Suprapubic skin (tissue), 4 donors: ENCODE data around the gene KCNK6. TPM values are rescaled to one million over a fixed set of nuclear protein-coding genes. Genes with fewer than 3 reads are reported as not detected.

Experiments
- DNase-seq, 2 donors: peaks; one replicate each; pipeline ENCODE4 v3.0.0-alpha.2; 2019; ENCODE audit warnings: low spot score in 2 of 2
- H3K27ac ChIP-seq: fragments of 200-600 bp; sonication (generic); one replicate; pipeline ENCODE4 v1.5.1; 2019
- H3K27me3 ChIP-seq: fragments of 200-600 bp; sonication (generic); one replicate; pipeline ENCODE4 v1.5.1; 2019
- H3K36me3 ChIP-seq: fragments of 200-600 bp; sonication (generic); one replicate; pipeline ENCODE4 v1.5.1; 2019
- H3K4me1 ChIP-seq: fragments of 200-600 bp; sonication (generic); one replicate; pipeline ENCODE4 v1.5.1; 2019
- H3K4me3 ChIP-seq: fragments of 200-600 bp; sonication (generic); one replicate; pipeline ENCODE4 v1.5.1; 2019; ENCODE audit warnings: mild to moderate bottlenecking
- H3K9me3 ChIP-seq: fragments of 200-600 bp; sonication (generic); one replicate; pipeline ENCODE4 v1.5.1; 2019
- CTCF ChIP-seq, 2 donors: fragments of 200-600 bp in 1 of 2; fragments of 450-650 bp in 1 of 2; sonication (generic) in 1 of 2; IDR thresholded peaks; one replicate each; pipeline ENCODE4 v1.5.1; 2016 to 2019; ENCODE audit warnings: antibody characterized with exemption in 2 of 2, mild to moderate bottlenecking in 1 of 2, moderate library complexity in 1 of 2
- EP300 ChIP-seq: sonication (generic); formaldehyde crosslinking; IDR thresholded peaks from one replicate; pipeline ENCODE4 v1.6.1; 2017; ENCODE audit warnings: antibody characterized with exemption
- POLR2A ChIP-seq, 2 donors: fragments of 450-650 bp; IDR thresholded peaks; one replicate each; pipeline ENCODE4 v1.6.1; 2017; ENCODE audit warnings: antibody characterized with exemption in 2 of 2, mild to moderate bottlenecking in 2 of 2, moderate library complexity in 2 of 2
- POLR2AphosphoS5 ChIP-seq, 3 donors: sonication (generic); formaldehyde crosslinking; IDR thresholded peaks; one replicate each; pipeline ENCODE4 v1.6.1; 2017; ENCODE audit warnings: antibody characterized with exemption in 3 of 3
- WGBS: methylation state at CpG from one replicate; pipeline ENCODE4 v1.1.5; 2018; 5-methylcytosine and 5-hydroxymethylcytosine counted together
- total RNA-seq, 4 donors: library from RNA; depleted of rRNA; stranded (reverse); fragments of >200 nt; gene quantifications; one replicate each; pipeline ENCODE4 v1.1.0, GENCODE V29; 2016

The KCNK6 gene
- total RNA-seq, 4 donors from 2014 or later = 18.6 to 27.4 (median 22.8) TPM

- no peak overlapping the region for H3K4me3 ChIP-seq
- no peak overlapping the region for H3K27ac ChIP-seq
- 51% methylated on average over 7 of the region's 7 CpGs for WGBS
These were observed 3.6 kb downstream of the KCNK6 start for GRCh38 chr19:38323291-38323690.

GRCh38 chr19:38324431-38324830 lies 4.8 kb downstream of the KCNK6 start:
- Histone ChIP-seq H3K9me3 (no peaks in the 10 kb centered on the region), H3K4me1 (peaks cover 39% of the 10 kb centered on the region), H3K27ac (no peak overlapping the region), H3K27me3 (no peaks in the 10 kb centered on the region), H3K36me3 (peaks cover 36% of the 10 kb centered on the region), H3K4me3 (no peak overlapping the region)
- TF ChIP-seq POLR2AphosphoS5 (IDR thresholded peaks at IDR 0.05) (no peak), CTCF (IDR thresholded peaks at IDR 0.05) (no peak), EP300 (no peak), POLR2A (IDR thresholded peaks at IDR 0.05) (no peak)
- WGBS = 80% methylated on average over 4 of the region's 4 CpGs
- DNase-seq = no peak

More at GRCh38 chr19:38323291-38323690, 3.6 kb downstream of the KCNK6 start:
- Histone ChIP-seq H3K4me1 (peaks cover 51% of the 10 kb centered on the region), H3K36me3 (peaks cover 34% of the 10 kb centered on the region), H3K9me3 (no peaks in the 10 kb centered on the region), H3K27me3 (no peaks in the 10 kb centered on the region)
- DNase-seq = no peak
- no peak for TF ChIP-seq EP300
- no peak for TF ChIP-seq CTCF (IDR thresholded peaks at IDR 0.05)
- TF ChIP-seq POLR2A (IDR thresholded peaks at IDR 0.05) = no peak
- no peak for TF ChIP-seq POLR2AphosphoS5 (IDR thresholded peaks at IDR 0.05)

DNA sequence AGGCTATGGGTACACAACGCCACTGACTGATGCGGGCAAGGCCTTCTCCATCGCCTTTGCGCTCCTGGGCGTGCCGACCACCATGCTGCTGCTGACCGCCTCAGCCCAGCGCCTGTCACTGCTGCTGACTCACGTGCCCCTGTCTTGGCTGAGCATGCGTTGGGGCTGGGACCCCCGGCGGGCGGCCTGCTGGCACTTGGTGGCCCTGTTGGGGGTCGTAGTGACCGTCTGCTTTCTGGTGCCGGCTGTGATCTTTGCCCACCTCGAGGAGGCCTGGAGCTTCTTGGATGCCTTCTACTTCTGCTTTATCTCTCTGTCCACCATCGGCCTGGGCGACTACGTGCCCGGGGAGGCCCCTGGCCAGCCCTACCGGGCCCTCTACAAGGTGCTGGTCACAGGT lies 6.9 kb downstream of the KCNK6 start:
- no peaks in the 10 kb centered on the region for H3K27me3 ChIP-seq
- H3K4me1 ChIP-seq = peaks cover 23% of the 10 kb centered on the region
- peaks cover 40% of the 10 kb centered on the region for H3K36me3 ChIP-seq
- 96% methylated on average over 22 of the region's 22 CpGs for WGBS
- TF ChIP-seq POLR2AphosphoS5 (IDR thresholded peaks at IDR 0.05) = no peak
- no peaks in the 10 kb centered on the region for H3K9me3 ChIP-seq
- no peak overlapping the region for H3K4me3 ChIP-seq
- no peak overlapping the region for H3K27ac ChIP-seq
- DNase-seq = no peak

DNA sequence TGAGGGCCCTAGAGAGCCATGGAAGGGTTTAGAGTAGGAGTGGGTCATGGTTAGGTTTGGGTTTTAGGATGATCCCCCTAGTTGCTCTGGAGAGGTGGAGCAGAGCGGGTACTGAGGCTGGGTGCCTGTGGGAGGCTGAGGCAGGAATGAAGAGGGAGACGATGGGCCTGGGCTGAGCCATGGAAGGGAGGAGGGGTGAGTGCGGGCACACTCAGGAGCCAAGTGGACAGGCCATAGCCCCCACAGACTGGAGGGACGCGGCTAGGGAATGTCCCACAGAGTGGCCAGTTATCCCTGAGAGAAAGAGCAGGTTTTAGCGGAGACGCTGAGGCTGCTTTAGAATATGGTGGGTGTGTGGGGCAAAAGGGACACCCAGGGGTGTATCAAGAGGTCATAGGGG lies 10.0 kb downstream of the KCNK6 start:
- Histone ChIP-seq H3K4me1 (no peaks in the 10 kb centered on the region), H3K4me3 (no peak overlapping the region), H3K27ac (no peak overlapping the region), H3K27me3 (no peaks in the 10 kb centered on the region), H3K36me3 (peaks cover 37% of the 10 kb centered on the region), H3K9me3 (no peaks in the 10 kb centered on the region)
- TF ChIP-seq CTCF (IDR thresholded peaks at IDR 0.05) (no peak), POLR2A (IDR thresholded peaks at IDR 0.05) (no peak), EP300 (no peak), POLR2AphosphoS5 (IDR thresholded peaks at IDR 0.05) (no peak)
- DNase-seq = no peak
- WGBS = 95% methylated on average over 7 of the region's 7 CpGs

DNA sequence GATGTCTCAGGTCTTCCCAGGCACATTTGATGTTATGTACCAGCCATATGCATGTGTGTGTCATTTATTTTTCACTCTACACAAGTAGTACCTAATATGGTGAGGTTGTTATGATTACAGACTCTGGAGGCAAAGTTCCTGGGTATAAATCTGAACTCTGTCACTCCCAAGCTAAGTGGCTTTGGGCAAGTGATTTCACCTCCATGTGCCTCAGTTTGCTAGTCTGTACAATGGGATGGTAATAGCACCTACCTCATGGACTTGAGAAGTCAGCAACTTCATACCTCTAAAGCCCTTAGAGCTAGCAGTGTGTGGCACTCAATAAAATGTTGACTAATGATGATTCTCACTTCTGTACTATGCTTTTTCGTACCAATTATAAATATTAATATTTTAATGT lies 12.1 kb downstream of the KCNK6 start:
- TF ChIP-seq POLR2A (IDR thresholded peaks at IDR 0.05) = no peak
- TF ChIP-seq CTCF (IDR thresholded peaks at IDR 0.05) = no peak
- TF ChIP-seq EP300 = no peak
- no peak for TF ChIP-seq POLR2AphosphoS5 (IDR thresholded peaks at IDR 0.05)
- no peaks in the 10 kb centered on the region for H3K9me3 ChIP-seq
- H3K4me3 ChIP-seq = no peak overlapping the region
- H3K27ac ChIP-seq = no peak overlapping the region
- peaks cover 5% of the 10 kb centered on the region for H3K4me1 ChIP-seq
- 89% methylated on average over 1 of the region's 1 CpG for WGBS
- H3K27me3 ChIP-seq = no peaks in the 10 kb centered on the region
- H3K36me3 ChIP-seq = peaks cover 22% of the 10 kb centered on the region
- DNase-seq = no peak

- peaks cover 10% of the 10 kb centered on the region for H3K36me3 ChIP-seq
- TF ChIP-seq POLR2AphosphoS5 (IDR thresholded peaks at IDR 0.05) (no peak), POLR2A (IDR thresholded peaks at IDR 0.05) (no peak), CTCF (IDR thresholded peaks at IDR 0.05) (no peak), EP300 (no peak)
- WGBS = 86% methylated on average over 9 of the region's 9 CpGs
- DNase-seq = no peak
- no peak overlapping the region for H3K4me3 ChIP-seq
- peaks cover 14% of the 10 kb centered on the region for H3K4me1 ChIP-seq
- H3K27ac ChIP-seq = no peak overlapping the region
- no peaks in the 10 kb centered on the region for H3K9me3 ChIP-seq
- no peaks in the 10 kb centered on the region for H3K27me3 ChIP-seq
These were observed 13.6 kb downstream of the KCNK6 start for GRCh38 chr19:38333245-38333644.
